Amniotic epithelial cell (primary cell): ENCODE measurements around the gene DDX4.

Experiments
- DNase-seq: peaks from one replicate; pipeline ENCODE4 v3.0.0-alpha.2; 2010; ENCODE audit warnings: low read depth

The DDX4 gene

GRCh38 chr5:55866485-55866884 lies 128.6 kb downstream of the DDX4 start:
- no peak for DNase-seq
